Caco-2 (cell line): ENCODE results near the gene LMNTD1. TPM values are rescaled to one million over a fixed set of nuclear protein-coding genes. Genes with fewer than 3 reads are reported as not detected.

Experiments used
- BruUV-seq: library from RNA; stranded (reverse); fragments of 400-500 nt; replicated peaks from 2 replicates; lab custom pipeline; 2021; lab: Mats Ljungman, UMichigan
- CTCF ChIA-PET: fragments of 300-600 bp; sonication (Branson Sonifier 250); formaldehyde crosslinking; loops from one replicate; lab custom pipeline; 2022; ENCODE audit warnings: antibody characterized with exemption; lab: Charles Lee
- POLR2A ChIA-PET: fragments of 300-600 bp; sonication (Branson Sonifier 250); formaldehyde crosslinking; loops from one replicate; lab custom pipeline; 2022; ENCODE audit warnings: antibody characterized with exemption; lab: Charles Lee
- DNase-seq, 2 experiments: peaks; one replicate each; pipeline versions ENCODE4 v3.0.0 to v3.0.0-alpha.2; 2020 to 2022
- H3K27me3 ChIP-seq: replicated peaks from 2 replicates; pipeline ENCODE4 v1.6.0; 2011; ENCODE audit warnings: low read length; ENCODE audit not compliant: control insufficient read depth, insufficient read depth
- H3K36me3 ChIP-seq: 2 replicates; pipeline ENCODE4 v1.5.1; 2011; ENCODE audit warnings: low read length; ENCODE audit not compliant: control insufficient read depth, insufficient read depth
- H3K4me1 ChIP-seq: fragments of 250-450 bp; sonication (Bioruptor Pico); 2 replicates; pipeline ENCODE4 v1.5.1; 2020; ENCODE audit warnings: mild to moderate bottlenecking
- H3K4me3 ChIP-seq: 2 replicates; pipeline ENCODE4 v1.5.1; 2011; ENCODE audit warnings: low read depth, mild to moderate bottlenecking, control low read depth, low read length
- H3K9me3 ChIP-seq: fragments of 250-450 bp; sonication (Bioruptor Pico); 2 replicates; pipeline ENCODE4 v1.5.1; 2020; ENCODE audit warnings: mild to moderate bottlenecking, moderate library complexity
- H3K27ac Mint-ChIP-seq: one replicate; pipeline ENCODE4 v1.8.0; 2022; ENCODE audit warnings: mixed read lengths; ENCODE audit not compliant: unreplicated experiment
- H3K27me3 Mint-ChIP-seq: one replicate; pipeline ENCODE4 v1.8.0; 2022; ENCODE audit warnings: mixed read lengths; ENCODE audit not compliant: insufficient read depth, unreplicated experiment
- H3K36me3 Mint-ChIP-seq: one replicate; pipeline ENCODE4 v1.8.0; 2022; ENCODE audit warnings: mild to moderate bottlenecking, mixed read lengths; ENCODE audit not compliant: insufficient read depth, unreplicated experiment
- H3K4me1 Mint-ChIP-seq: one replicate; pipeline ENCODE4 v1.8.0; 2022; ENCODE audit warnings: low read depth, mixed read lengths; ENCODE audit not compliant: unreplicated experiment
- H3K4me3 Mint-ChIP-seq: one replicate; pipeline ENCODE4 v1.8.0; 2022; ENCODE audit warnings: mild to moderate bottlenecking, moderate library complexity, mixed read lengths; ENCODE audit not compliant: unreplicated experiment
- H3K9me3 Mint-ChIP-seq: one replicate; pipeline ENCODE4 v1.8.0; 2022; ENCODE audit warnings: mixed read lengths; ENCODE audit not compliant: unreplicated experiment
- intact Hi-C: fragments of 100-400 bp; cut with micrococcal nuclease; formaldehyde crosslinking; loops from one replicate; pipeline ENCODE4 v1.10.0; 2022; ENCODE audit not compliant: unreplicated experiment
- total RNA-seq: library from RNA; stranded (reverse); gene quantifications from 2 replicates; pipeline ENCODE4 v1.2.3, GENCODE V29; 2022
- TF ChIP-seq, protein P1 (sequence below), 2 experiments: fragments of 200-600 bp in 1 of 2; IDR thresholded peaks; 1 replicate in 1 of 2; 2 replicates in 1 of 2; pipeline versions ENCODE4 v1.5.1 to v1.8.0; 2011 to 2022; ENCODE audit warnings: antibody characterized with exemption in 1 of 2, control low read depth in 1 of 2, inconsistent platforms in 1 of 2, low read depth in 1 of 2, low read length in 1 of 2, mild to moderate bottlenecking in 1 of 2, moderate library complexity in 1 of 2; ENCODE audit not compliant: insufficient read depth in 1 of 2, severe bottlenecking in 1 of 2, unreplicated experiment in 1 of 2

The LMNTD1 gene
- total RNA-seq, 1 experiment from 2014 or later = not detected

GRCh38 chr12:25573346-25573745, 20.3 kb upstream of the LMNTD1 start:
- DNase-seq = no peak
- TF ChIP-seq, protein P1, sequence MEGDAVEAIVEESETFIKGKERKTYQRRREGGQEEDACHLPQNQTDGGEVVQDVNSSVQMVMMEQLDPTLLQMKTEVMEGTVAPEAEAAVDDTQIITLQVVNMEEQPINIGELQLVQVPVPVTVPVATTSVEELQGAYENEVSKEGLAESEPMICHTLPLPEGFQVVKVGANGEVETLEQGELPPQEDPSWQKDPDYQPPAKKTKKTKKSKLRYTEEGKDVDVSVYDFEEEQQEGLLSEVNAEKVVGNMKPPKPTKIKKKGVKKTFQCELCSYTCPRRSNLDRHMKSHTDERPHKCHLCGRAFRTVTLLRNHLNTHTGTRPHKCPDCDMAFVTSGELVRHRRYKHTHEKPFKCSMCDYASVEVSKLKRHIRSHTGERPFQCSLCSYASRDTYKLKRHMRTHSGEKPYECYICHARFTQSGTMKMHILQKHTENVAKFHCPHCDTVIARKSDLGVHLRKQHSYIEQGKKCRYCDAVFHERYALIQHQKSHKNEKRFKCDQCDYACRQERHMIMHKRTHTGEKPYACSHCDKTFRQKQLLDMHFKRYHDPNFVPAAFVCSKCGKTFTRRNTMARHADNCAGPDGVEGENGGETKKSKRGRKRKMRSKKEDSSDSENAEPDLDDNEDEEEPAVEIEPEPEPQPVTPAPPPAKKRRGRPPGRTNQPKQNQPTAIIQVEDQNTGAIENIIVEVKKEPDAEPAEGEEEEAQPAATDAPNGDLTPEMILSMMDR (IDR thresholded peaks at IDR 0.05; ENCODE audit: insufficient read depth in 1 of 2, low read depth in 1 of 2, low read length in 1 of 2, severe bottlenecking in 1 of 2, unreplicated experiment in 1 of 2) = no peak
- H3K4me1 ChIP-seq = no peaks in the 10 kb centered on the region
- H3K9me3 ChIP-seq = no peaks in the 10 kb centered on the region
- Mint-ChIP-seq H3K4me3 (no peak overlapping the region), H3K9me3 (no peaks in the 10 kb centered on the region), H3K27ac (no peak overlapping the region), H3K4me1 (no peaks in the 10 kb centered on the region), H3K27me3 (no peaks in the 10 kb centered on the region), H3K36me3 (no peaks in the 10 kb centered on the region)
- POLR2A ChIA-PET = no interaction called here
- H3K27me3 ChIP-seq = no peaks in the 10 kb centered on the region
- intact Hi-C loops = no loop called here
- no TSS peak for BruUV-seq
- CTCF ChIA-PET = no interaction called here
- H3K36me3 ChIP-seq = no peaks in the 10 kb centered on the region
- H3K4me3 ChIP-seq = no peak overlapping the region

DNA sequence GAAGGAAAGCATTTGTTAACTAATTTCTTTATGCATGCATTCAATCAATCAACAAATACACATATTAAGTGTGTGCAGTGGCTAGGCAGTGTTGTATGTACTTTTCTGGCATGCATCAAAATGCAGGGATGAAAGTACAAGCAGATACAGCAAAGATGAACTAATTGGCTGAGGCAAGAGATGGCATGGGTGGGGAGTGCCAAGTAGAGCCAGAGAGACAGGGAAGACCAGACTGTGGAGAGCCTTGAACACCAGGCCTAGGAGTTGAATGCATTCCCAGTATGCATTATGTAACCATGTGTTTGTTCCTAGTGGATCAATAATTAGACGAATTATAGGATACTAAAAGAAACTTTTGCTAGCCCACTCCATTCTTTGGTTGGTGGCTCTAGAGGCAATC, 17.3 kb upstream of the LMNTD1 start:
- Mint-ChIP-seq H3K27me3 (no peaks in the 10 kb centered on the region), H3K4me1 (no peaks in the 10 kb centered on the region), H3K9me3 (no peaks in the 10 kb centered on the region), H3K27ac (no peak overlapping the region), H3K4me3 (no peak overlapping the region), H3K36me3 (no peaks in the 10 kb centered on the region)
- Histone ChIP-seq H3K9me3 (no peaks in the 10 kb centered on the region), H3K4me1 (no peaks in the 10 kb centered on the region), H3K36me3 (no peaks in the 10 kb centered on the region), H3K4me3 (no peak overlapping the region), H3K27me3 (no peaks in the 10 kb centered on the region)
- DNase-seq = no peak
- POLR2A ChIA-PET = no interaction called here
- TF ChIP-seq, protein P1 (IDR thresholded peaks at IDR 0.05; ENCODE audit: insufficient read depth in 1 of 2, low read depth in 1 of 2, low read length in 1 of 2, severe bottlenecking in 1 of 2, unreplicated experiment in 1 of 2) = no peak
- BruUV-seq = no TSS peak
- CTCF ChIA-PET = no interaction called here
- intact Hi-C loops = no loop called here

DNA sequence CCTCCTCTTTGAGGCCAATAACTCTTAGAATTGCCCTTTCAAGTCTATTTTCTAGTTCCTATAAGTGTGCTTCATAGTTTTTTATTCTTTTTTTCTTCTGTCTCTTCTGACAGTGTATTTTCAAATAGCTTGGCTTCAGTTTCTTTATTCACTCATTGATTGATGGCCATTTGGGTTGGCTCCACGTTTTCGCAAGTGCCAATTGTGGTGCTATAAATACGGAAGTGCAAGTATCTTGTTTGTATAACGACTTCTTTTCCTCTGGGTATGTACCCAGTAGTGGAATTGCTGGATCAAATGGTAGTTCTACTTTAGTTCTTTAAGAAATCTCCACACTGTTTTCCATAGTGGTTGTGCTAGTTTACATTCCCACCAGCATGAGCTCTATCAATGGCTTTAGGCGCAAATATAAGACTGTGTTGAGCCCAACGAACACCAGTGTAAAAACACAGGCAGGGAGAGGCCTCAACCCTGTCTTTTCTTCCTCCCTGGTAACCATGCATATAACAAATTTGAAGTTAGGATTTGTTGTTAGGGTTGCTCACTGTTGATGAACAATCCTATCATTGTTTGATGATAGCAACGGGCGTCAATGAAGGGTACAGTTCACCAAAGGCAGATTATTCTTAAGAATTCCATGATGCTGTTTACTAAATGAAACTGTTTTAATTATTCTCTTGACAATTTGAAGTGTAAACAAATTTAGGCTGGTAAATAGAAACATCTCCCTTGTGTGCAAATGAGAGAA, 13.3 kb upstream of the LMNTD1 start:
- BruUV-seq = no TSS peak
- no peak for DNase-seq
- Histone ChIP-seq H3K4me3 (no peak overlapping the region), H3K4me1 (no peaks in the 10 kb centered on the region), H3K36me3 (no peaks in the 10 kb centered on the region), H3K27me3 (no peaks in the 10 kb centered on the region), H3K9me3 (no peaks in the 10 kb centered on the region)
- Mint-ChIP-seq H3K4me1 (no peaks in the 10 kb centered on the region), H3K9me3 (no peaks in the 10 kb centered on the region), H3K27me3 (no peaks in the 10 kb centered on the region), H3K27ac (no peak overlapping the region), H3K36me3 (no peaks in the 10 kb centered on the region), H3K4me3 (no peak overlapping the region)
- POLR2A ChIA-PET = no interaction called here
- TF ChIP-seq, protein P1 (IDR thresholded peaks at IDR 0.05; ENCODE audit: insufficient read depth in 1 of 2, low read depth in 1 of 2, low read length in 1 of 2, severe bottlenecking in 1 of 2, unreplicated experiment in 1 of 2) = no peak
- intact Hi-C loops = no loop called here
- CTCF ChIA-PET = no interaction called here
